CD1c-positive myeloid dendritic cell (primary cell): Measurements from ENCODE around the gene GLIS2.

ENCODE experiments used
- DNase-seq: peaks from one replicate; pipeline ENCODE4 v3.0.0-alpha.2; 2016; ENCODE audit errors: extremely low spot score

Gene GLIS2

GRCh38 chr16:4381935-4382794, 66.3 kb downstream of the GLIS2 start:
- DNase-seq = no peak

DNA sequence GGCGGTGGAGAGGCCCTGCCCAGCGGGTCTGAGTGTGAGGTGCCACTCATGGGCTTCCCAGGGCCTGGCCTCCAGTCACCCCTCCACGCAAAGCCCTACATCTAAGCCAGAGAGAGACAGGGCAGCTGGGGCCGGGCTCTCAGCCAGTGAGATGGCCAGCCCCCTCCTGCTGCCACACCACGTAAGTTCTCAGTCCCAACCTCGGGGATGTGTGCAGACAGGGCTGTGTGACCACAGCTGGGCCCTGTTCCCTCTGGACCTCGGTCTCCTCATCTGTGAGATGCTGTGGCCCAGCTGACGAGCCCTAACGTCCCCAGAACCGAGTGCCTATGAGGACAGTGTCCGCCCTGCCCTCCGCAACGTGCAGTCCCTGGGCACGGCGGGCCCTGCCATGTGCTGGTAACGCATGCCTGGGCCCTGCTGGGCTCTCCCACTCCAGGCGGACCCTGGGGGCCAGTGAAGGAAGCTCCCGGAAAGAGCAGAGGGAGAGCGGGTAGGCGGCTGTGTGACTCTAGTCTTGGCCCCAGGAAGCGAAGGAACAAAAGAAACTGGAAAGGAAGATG, 67.0 kb downstream of the GLIS2 start:
- no peak for DNase-seq

- DNase-seq = no peak
These were observed 68.0 kb downstream of the GLIS2 start for GRCh38 chr16:4383591-4384444.

- no peak for DNase-seq
These were observed 68.7 kb downstream of the GLIS2 start for GRCh38 chr16:4384509-4384942.

DNA sequence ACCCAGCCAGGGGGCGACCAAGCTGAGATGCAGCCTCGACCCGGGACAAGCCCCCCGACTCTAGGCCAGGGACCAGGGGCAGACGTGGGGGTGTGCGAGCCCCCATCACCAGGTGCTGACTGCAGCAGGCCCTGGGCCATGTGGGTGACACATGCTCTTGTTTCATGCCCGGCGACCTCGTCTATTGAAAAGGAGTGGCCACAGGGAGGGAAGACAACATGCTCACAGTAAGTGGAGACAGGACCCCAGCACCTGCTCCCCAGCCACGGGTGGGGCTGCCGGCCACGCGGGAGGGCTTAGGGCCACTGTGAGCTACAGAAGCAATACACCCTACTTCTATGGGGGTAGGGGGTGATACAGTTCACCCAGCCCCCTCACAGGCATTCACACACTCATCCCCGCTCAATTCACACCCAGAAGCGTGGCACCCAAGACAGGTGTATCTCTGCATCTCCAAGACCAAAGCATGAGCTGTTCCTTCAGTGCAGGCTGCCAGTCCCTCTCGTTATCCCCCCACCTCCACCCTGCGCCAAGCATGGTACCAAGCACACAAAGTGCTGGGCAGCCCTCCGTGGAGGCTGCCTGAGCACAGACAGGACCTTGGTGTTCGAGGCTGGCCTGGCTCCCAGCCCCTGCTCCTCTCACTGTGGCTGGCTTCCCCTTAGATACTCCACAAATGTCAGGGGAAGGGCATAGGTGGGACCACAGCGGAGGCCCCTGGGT, 69.4 kb downstream of the GLIS2 start:
- no peak for DNase-seq

GRCh38 chr16:4385789-4386450, 70.1 kb downstream of the GLIS2 start:
- no peak for DNase-seq

DNA sequence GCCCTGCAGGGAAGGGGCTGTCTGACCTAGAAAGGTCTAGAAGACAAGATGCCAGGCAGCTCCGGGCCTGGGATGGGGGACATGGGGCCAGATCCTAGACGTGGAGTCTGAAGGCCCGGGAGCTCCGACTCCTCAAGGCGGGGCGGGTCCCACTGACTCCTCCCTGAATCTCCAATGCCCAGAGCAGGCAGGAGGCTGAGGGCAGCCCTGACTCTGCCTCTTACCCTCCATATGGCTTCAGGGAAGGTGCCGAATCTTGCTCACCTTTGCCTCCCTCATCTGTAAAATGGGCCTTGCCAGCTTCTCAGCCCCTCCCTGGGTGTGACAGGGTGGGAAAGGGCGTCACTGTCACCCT, 70.6 kb downstream of the GLIS2 start:
- no peak for DNase-seq

DNA sequence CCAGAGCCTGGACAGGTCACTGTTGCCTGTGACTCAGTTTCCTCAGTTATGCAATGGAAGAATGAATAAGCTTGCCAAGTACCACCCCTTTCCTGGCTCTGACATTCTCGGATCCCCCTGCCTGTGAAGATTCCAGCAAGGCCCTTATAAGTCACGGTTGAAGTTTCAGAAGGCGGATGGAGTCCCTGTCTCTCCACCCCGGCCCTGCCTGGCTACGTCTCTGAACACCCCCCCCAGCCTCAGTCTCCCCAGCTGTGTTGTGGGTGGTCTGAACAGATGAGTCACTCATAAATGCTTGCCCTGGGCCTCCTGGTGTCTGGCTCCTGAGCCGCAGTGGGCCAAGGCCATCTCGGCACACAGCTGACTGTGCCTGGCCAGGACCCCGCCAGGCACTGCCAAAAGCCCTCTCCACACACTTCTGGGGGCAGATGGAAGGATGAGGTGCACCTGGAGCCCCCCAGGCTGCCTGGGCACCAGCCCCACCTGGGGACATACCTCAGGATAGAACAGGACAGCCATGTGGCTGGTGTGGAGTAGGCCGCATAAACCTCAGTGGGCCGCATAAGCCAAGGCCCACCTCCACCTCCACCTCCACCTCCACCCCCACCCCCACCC, 71.2 kb downstream of the GLIS2 start:
- no peak for DNase-seq

DNA sequence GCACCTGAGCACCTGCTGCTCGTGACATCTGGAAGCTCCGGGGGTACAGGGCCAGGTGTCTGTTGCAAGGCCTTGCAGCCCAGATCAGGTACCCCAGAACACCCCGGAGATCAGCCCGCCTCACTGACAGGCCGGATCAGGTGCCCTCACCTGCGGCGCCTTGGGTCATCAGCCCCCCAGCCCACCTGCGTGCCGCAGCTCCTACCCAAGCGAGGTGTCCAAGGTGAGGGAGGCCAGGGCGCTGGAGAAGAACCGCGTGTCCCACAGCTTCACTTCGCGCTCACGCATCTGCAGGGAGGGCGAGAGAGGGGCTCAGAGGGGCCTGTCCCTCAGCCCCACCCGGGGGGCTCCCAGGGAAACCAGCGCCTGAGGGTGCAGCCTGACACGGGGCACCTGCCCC, 71.9 kb downstream of the GLIS2 start:
- no peak for DNase-seq

GRCh38 chr16:4388271-4389021, 72.6 kb downstream of the GLIS2 start:
- DNase-seq = no peak
